GM12878 (cell line): ENCODE results near the gene OPCML. TPM values are rescaled to one million over a fixed set of nuclear protein-coding genes. Genes with fewer than 3 reads are reported as not detected.

Experiments
- ATAC-seq: fragments of 200-7000 bp; cut with Tn5 transposase; 3 replicates; pipeline ENCODE4 v1.9.1; 2020; ENCODE audit warnings: mild to moderate bottlenecking, moderate library complexity
- BruUV-seq: library from RNA; stranded (reverse); fragments of 400-500 nt; replicated peaks from 2 replicates; lab custom pipeline; 2021; lab: Mats Ljungman, UMichigan
- CTCF ChIA-PET: fragments of 300-600 bp; sonication (Branson Sonifier 250); formaldehyde crosslinking; extraction: SDS; loops from one replicate; lab custom pipeline; 2021; ENCODE audit warnings: inconsistent platforms; lab: Yijun Ruan, JAX
- POLR2A ChIA-PET: fragments of 350-600 bp; formaldehyde crosslinking; extraction: SDS; loops from one replicate; lab custom pipeline; 2021; ENCODE audit warnings: inconsistent platforms; lab: Charles Lee
- RAD21 ChIA-PET: fragments of 300-600 bp; sonication (Branson Sonifier 250); formaldehyde crosslinking; loops from one replicate; lab custom pipeline; 2023; ENCODE audit warnings: antibody characterized with exemption; ENCODE audit not compliant: unreplicated experiment; lab: Charles Lee
- SMC1A ChIA-PET: fragments of 300-600 bp; sonication (Branson Sonifier 250); formaldehyde crosslinking; loops from one replicate; lab custom pipeline; 2023; ENCODE audit not compliant: unreplicated experiment, uncharacterized antibody; lab: Charles Lee
- DNase-seq: peaks from one replicate; pipeline ENCODE4 v3.0.0-alpha.2; 2011; ENCODE audit warnings: low read depth, low spot score
- FAIRE-seq: peaks from 3 replicates; lab custom pipeline; 2011; peaks lifted over from hg19 to GRCh38; lab: Jason Lieb, UNC
- H2AFZ ChIP-seq: 2 replicates; pipeline ENCODE4 v1.6.0; 2011; ENCODE audit warnings: low read depth, low read length, control low read depth; ENCODE audit not compliant: control insufficient read depth
- H3K27ac ChIP-seq: 2 replicates; pipeline ENCODE4 v1.5.1; 2011; ENCODE audit warnings: control low read depth; ENCODE audit not compliant: control insufficient read depth, insufficient read depth
- H3K27me3 ChIP-seq, 2 experiments: replicated peaks in 1 of 2; 2 replicates each; pipeline versions ENCODE4 v1.6.0 to v1.6.1; 2011; ENCODE audit warnings: low read length in 1 of 2; ENCODE audit not compliant: control insufficient read depth in 2 of 2, insufficient read depth in 2 of 2
- H3K36me3 ChIP-seq, 2 experiments: 2 replicates each; pipeline ENCODE4 v1.5.1; 2011; ENCODE audit warnings: low read length in 1 of 2; ENCODE audit not compliant: control insufficient read depth in 2 of 2, insufficient read depth in 2 of 2
- H3K4me1 ChIP-seq: 2 replicates; pipeline ENCODE4 v1.6.1; 2011; ENCODE audit warnings: mild to moderate bottlenecking, low read length, moderate library complexity, mixed read lengths; ENCODE audit not compliant: control insufficient read depth, insufficient read depth
- H3K4me2 ChIP-seq: 2 replicates; pipeline ENCODE4 v1.6.0; 2011; ENCODE audit warnings: control low read depth; ENCODE audit not compliant: control insufficient read depth, insufficient read depth
- H3K4me3 ChIP-seq: fragments of 200-600 bp; sonication (generic); 2 replicates; pipeline ENCODE4 v1.5.1; 2016
- H3K79me2 ChIP-seq: 2 replicates; pipeline ENCODE4 v1.6.0; 2011; ENCODE audit warnings: low read length; ENCODE audit not compliant: control insufficient read depth, insufficient read depth
- H3K9ac ChIP-seq: 2 replicates; pipeline ENCODE4 v1.8.0; 2011; ENCODE audit warnings: low read length, control low read depth, mixed read lengths; ENCODE audit not compliant: control insufficient read depth, insufficient read depth
- H3K9me3 ChIP-seq: replicated peaks from 3 replicates; pipeline ENCODE4 v1.5.1; 2011; ENCODE audit warnings: mild to moderate bottlenecking, low read length; ENCODE audit not compliant: control insufficient read depth, insufficient read depth
- H4K20me1 ChIP-seq: 2 replicates; pipeline ENCODE4 v1.6.0; 2011; ENCODE audit not compliant: control insufficient read depth, insufficient read depth
- BRCA1 ChIP-seq: IDR thresholded peaks from 2 replicates; pipeline ENCODE4 v1.6.1; 2011; ENCODE audit warnings: low read depth, low read length, improper control_type of control experiment
- CREM ChIP-seq: IDR thresholded peaks from 2 replicates; pipeline ENCODE4 v1.6.1; 2014; ENCODE audit warnings: antibody characterized with exemption, low read depth
- ETV6 ChIP-seq, 2 experiments: fragments of 450-650 bp in 1 of 2; IDR thresholded peaks in 1 of 2; conservative IDR thresholded peaks in 1 of 2; 2 replicates each; pipeline ENCODE4 v1.6.1; 2014; ENCODE audit warnings: antibody characterized with exemption in 1 of 2, borderline replicate concordance in 1 of 2, low read depth in 1 of 2, mild to moderate bottlenecking in 1 of 2, moderate library complexity in 1 of 2
- LARP7 ChIP-seq: fragments of 450-650 bp; IDR thresholded peaks from 2 replicates; pipeline ENCODE4 v1.6.1; 2017; ENCODE audit warnings: mild to moderate bottlenecking
- RAD51 ChIP-seq: fragments of 450-650 bp; IDR thresholded peaks from 2 replicates; pipeline ENCODE4 v1.6.1; 2016; ENCODE audit warnings: moderate library complexity, mild to moderate bottlenecking, inconsistent platforms
- WGBS: methylation state at CpG from one replicate; pipeline ENCODE4 v1.1.6; 2016; ENCODE audit warnings: low lambda C conversion rate; ENCODE audit not compliant: insufficient replicate concordance, insufficient coverage; ENCODE audit errors: missing lambda C conversion rate; 5-methylcytosine and 5-hydroxymethylcytosine counted together
- in situ Hi-C: fragments of 300-500 bp; cut with MboI; formaldehyde crosslinking; loops from 9 replicates; pipeline ENCODE4 v1.14.3; 2018; ENCODE audit warnings: mixed read lengths
- intact Hi-C: fragments of 100-400 bp; cut with micrococcal nuclease; formaldehyde crosslinking; loops from one replicate; pipeline ENCODE4 v1.14.2; 2022; ENCODE audit not compliant: unreplicated experiment
- polyA plus RNA-seq, 11 experiments: library from polyadenylated mRNA; depleted of rRNA in 4 of 11; unstranded in 6 of 11; stranded (reverse) in 5 of 11; fragments of >200 nt; fragmentation: Nextera tagmentation in 4 of 11; fragmentation: Illumina TruSeq in 1 of 11; extraction: Ambion mirVana in 4 of 11; extraction: Trizol in 1 of 11; gene quantifications; 1 replicate in 1 of 11; 2 replicates in 10 of 11; pipeline versions ENCODE4 v1.2.1 to v1.2.3, GENCODE V29; 2011 to 2016; ENCODE audit warnings: inconsistent platforms in 2 of 11, missing spikeins in 2 of 11, low read depth in 1 of 11
- total RNA-seq, 4 experiments: library from RNA; depleted of rRNA in 3 of 4; stranded (reverse); fragments of >200 nt in 3 of 4; fragmentation: Illumina TruSeq in 1 of 4; extraction: Trizol in 1 of 4; gene quantifications; 2 replicates each; pipeline versions ENCODE4 v1.2.1 to v1.2.3, GENCODE V29; 2013 to 2021
- TF ChIP-seq, protein P1 (sequence below): IDR thresholded peaks from 2 replicates; pipeline ENCODE4 v1.6.1; 2012; ENCODE audit warnings: improper control_type of control experiment, low read depth, low read length; ENCODE audit not compliant: insufficient replicate concordance

The OPCML gene
- total and polyA plus RNA-seq, 10 of the 15 experiments (the other 5 are each of a cell fraction or from before 2014, with no cell fraction given): 0.84 TPM; not detected in 9

DNA sequence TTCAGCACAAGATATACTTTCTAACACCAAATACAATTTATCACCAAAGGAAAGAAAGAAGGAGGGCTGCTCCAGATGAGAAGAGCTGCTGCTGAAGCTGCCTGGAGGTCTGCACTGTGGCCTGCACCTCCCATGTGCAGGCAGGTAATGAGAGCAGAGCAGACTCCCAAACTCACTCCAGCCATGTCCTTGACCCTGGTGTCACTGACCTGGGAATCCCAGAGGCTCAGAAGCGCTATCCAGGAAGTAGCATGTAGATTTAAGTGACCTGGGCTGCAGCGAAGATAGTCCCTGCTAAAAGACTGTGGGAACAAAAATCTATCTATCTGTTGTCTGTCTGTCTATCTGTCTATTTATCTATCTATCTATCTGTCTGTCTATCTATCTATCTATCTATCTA is 816.3 kb downstream of the OPCML start:
- SMC1A ChIA-PET: no interaction called here
- Histone ChIP-seq H3K9me3 (no peaks in the 10 kb centered on the region; the same call in 2 of the 3 replicates), H3K4me1 (no peaks in the 10 kb centered on the region), H3K27me3 (no peaks in the 10 kb centered on the region; a peak in 1 of 4 replicates), H3K79me2 (no peaks in the 10 kb centered on the region), H3K4me3 (no peak overlapping the region), H4K20me1 (no peaks in the 10 kb centered on the region), H3K4me2 (no peak overlapping the region), H3K36me3 (no peaks in the 10 kb centered on the region), H3K9ac (no peak overlapping the region), H3K27ac (no peak overlapping the region), H2AFZ (no peak overlapping the region)
- FAIRE-seq (no peak), ATAC-seq (no peak), DNase-seq (no peak)
- intact Hi-C loops: no loop called here
- POLR2A ChIA-PET: no interaction called here
- TF ChIP-seq BRCA1 (no peak), ETV6 (conservative IDR thresholded peaks at IDR 0.05 in 1 of 2, IDR thresholded peaks at IDR 0.05 in 1 of 2; ENCODE audit: borderline replicate concordance in 1 of 2, low read depth in 1 of 2) (no peak), RAD51 (no peak), LARP7 (no peak), CREM (no peak)
- TF ChIP-seq, protein P1, sequence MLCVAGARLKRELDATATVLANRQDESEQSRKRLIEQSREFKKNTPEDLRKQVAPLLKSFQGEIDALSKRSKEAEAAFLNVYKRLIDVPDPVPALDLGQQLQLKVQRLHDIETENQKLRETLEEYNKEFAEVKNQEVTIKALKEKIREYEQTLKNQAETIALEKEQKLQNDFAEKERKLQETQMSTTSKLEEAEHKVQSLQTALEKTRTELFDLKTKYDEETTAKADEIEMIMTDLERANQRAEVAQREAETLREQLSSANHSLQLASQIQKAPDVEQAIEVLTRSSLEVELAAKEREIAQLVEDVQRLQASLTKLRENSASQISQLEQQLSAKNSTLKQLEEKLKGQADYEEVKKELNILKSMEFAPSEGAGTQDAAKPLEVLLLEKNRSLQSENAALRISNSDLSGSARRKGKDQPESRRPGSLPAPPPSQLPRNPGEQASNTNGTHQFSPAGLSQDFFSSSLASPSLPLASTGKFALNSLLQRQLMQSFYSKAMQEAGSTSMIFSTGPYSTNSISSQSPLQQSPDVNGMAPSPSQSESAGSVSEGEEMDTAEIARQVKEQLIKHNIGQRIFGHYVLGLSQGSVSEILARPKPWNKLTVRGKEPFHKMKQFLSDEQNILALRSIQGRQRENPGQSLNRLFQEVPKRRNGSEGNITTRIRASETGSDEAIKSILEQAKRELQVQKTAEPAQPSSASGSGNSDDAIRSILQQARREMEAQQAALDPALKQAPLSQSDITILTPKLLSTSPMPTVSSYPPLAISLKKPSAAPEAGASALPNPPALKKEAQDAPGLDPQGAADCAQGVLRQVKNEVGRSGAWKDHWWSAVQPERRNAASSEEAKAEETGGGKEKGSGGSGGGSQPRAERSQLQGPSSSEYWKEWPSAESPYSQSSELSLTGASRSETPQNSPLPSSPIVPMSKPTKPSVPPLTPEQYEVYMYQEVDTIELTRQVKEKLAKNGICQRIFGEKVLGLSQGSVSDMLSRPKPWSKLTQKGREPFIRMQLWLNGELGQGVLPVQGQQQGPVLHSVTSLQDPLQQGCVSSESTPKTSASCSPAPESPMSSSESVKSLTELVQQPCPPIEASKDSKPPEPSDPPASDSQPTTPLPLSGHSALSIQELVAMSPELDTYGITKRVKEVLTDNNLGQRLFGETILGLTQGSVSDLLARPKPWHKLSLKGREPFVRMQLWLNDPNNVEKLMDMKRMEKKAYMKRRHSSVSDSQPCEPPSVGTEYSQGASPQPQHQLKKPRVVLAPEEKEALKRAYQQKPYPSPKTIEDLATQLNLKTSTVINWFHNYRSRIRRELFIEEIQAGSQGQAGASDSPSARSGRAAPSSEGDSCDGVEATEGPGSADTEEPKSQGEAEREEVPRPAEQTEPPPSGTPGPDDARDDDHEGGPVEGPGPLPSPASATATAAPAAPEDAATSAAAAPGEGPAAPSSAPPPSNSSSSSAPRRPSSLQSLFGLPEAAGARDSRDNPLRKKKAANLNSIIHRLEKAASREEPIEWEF: no peak
- RAD21 ChIA-PET: no interaction called here
- in situ Hi-C loops: no loop called here
- 0% methylated on average over 2 of the region's 2 CpGs for WGBS
- no TSS peak for BruUV-seq
- CTCF ChIA-PET: no interaction called here
